Prostate gland (tissue), 2 donors: ENCODE data around the gene IL11.

Experiments
- POLR2A ChIP-seq: fragments of 450-650 bp; IDR thresholded peaks from one replicate; pipeline ENCODE4 v1.6.1; 2016; ENCODE audit warnings: antibody characterized with exemption, mild to moderate bottlenecking
- TF ChIP-seq, protein P1 (sequence below), 4 experiments: fragments of 200-600 bp in 2 of 4; fragments of 450-650 bp in 2 of 4; sonication (generic) in 2 of 4; IDR thresholded peaks; 1 replicate in 3 of 4; 2 replicates in 1 of 4; pipeline ENCODE4 v1.5.1; 2016 to 2019; ENCODE audit warnings: antibody characterized with exemption in 4 of 4, mild to moderate bottlenecking in 2 of 4, moderate library complexity in 2 of 4

DNA sequence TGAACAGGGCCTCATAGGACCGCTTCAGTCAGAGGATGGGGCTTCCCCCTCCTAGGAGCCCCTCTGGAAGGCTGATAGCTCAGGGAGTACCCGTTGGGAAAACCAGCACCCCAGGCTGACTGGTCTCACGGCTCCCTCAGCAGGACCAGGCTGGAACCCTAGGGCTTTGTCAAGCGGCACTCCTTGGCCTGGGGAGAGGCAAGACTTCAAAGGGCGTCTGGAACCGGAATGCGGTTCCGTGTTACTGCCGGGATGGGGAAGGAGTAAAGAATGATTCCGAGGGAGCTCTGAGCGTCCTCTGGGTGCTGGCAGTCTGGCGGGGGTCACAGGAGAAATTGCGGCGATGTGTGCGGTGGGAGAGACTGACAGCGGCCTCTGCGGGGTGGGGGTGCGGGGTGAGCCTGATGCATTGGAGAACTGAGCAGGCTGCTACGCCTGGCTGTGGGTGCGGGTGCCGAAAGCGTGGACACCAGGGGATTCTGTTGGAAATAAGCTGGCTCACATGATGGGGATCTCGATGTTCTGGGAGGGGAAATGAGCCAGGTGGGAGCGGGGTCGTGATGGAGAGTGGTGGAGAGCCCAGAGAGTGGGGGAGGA is 17.6 kb downstream of the IL11 start:
- no peak for TF ChIP-seq POLR2A
- TF ChIP-seq, protein P1, sequence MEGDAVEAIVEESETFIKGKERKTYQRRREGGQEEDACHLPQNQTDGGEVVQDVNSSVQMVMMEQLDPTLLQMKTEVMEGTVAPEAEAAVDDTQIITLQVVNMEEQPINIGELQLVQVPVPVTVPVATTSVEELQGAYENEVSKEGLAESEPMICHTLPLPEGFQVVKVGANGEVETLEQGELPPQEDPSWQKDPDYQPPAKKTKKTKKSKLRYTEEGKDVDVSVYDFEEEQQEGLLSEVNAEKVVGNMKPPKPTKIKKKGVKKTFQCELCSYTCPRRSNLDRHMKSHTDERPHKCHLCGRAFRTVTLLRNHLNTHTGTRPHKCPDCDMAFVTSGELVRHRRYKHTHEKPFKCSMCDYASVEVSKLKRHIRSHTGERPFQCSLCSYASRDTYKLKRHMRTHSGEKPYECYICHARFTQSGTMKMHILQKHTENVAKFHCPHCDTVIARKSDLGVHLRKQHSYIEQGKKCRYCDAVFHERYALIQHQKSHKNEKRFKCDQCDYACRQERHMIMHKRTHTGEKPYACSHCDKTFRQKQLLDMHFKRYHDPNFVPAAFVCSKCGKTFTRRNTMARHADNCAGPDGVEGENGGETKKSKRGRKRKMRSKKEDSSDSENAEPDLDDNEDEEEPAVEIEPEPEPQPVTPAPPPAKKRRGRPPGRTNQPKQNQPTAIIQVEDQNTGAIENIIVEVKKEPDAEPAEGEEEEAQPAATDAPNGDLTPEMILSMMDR (IDR thresholded peaks at IDR 0.05) = no peak
